Astrocyte (in vitro differentiated cells and primary cell): ENCODE measurements around the gene SYT8. TPM values are rescaled to one million over a fixed set of nuclear protein-coding genes. Genes with fewer than 3 reads are reported as not detected.

Source experiments
- DNase-seq: peaks from one replicate; pipeline ENCODE4 v3.0.0-alpha.2; 2010; ENCODE audit warnings: low read depth
- FAIRE-seq: peaks from 2 replicates; lab custom pipeline; 2011; peaks lifted over from hg19 to GRCh38; lab: Jason Lieb, UNC
- H2AFZ ChIP-seq: 2 replicates; pipeline ENCODE4 v1.6.0; 2012; ENCODE audit warnings: low read depth, low read length, inconsistent platforms
- H3K27ac ChIP-seq: 2 replicates; pipeline ENCODE4 v1.5.1; 2011; ENCODE audit warnings: low read depth, low read length, inconsistent platforms
- H3K27me3 ChIP-seq: 2 replicates; pipeline ENCODE4 v1.6.0; 2011; ENCODE audit warnings: low read length, inconsistent platforms; ENCODE audit not compliant: insufficient read depth
- H3K36me3 ChIP-seq: 2 replicates; pipeline ENCODE4 v1.5.1; 2011; ENCODE audit warnings: low read length, inconsistent platforms; ENCODE audit not compliant: insufficient read depth
- H3K4me1 ChIP-seq: 2 replicates; pipeline ENCODE4 v1.5.1; 2011; ENCODE audit warnings: low read length, inconsistent platforms; ENCODE audit not compliant: insufficient read depth
- H3K4me2 ChIP-seq: 2 replicates; pipeline ENCODE4 v1.6.0; 2012; ENCODE audit warnings: low read length, inconsistent platforms
- H3K4me3 ChIP-seq: 2 replicates; pipeline ENCODE4 v1.5.1; 2011; ENCODE audit warnings: low read depth, mild to moderate bottlenecking, low read length, inconsistent platforms; ENCODE audit not compliant: insufficient read depth
- H3K79me2 ChIP-seq: 2 replicates; pipeline ENCODE4 v1.6.0; 2012; ENCODE audit warnings: mild to moderate bottlenecking, low read length, inconsistent platforms; ENCODE audit not compliant: insufficient read depth
- H3K9ac ChIP-seq: 2 replicates; pipeline ENCODE4 v1.6.0; 2012; ENCODE audit warnings: mild to moderate bottlenecking, low read length, inconsistent platforms
- H3K9me3 ChIP-seq: 2 replicates; pipeline ENCODE4 v1.5.1; 2012; ENCODE audit warnings: low read depth, mild to moderate bottlenecking, low read length, inconsistent platforms; ENCODE audit not compliant: insufficient read depth
- H4K20me1 ChIP-seq: 2 replicates; pipeline ENCODE4 v1.6.0; 2012; ENCODE audit warnings: low read length, inconsistent platforms; ENCODE audit not compliant: insufficient read depth
- H3K27ac Mint-ChIP-seq: one replicate; pipeline ENCODE4 v1.8.0; 2021; ENCODE audit warnings: mild to moderate bottlenecking, mixed read lengths; ENCODE audit not compliant: unreplicated experiment
- H3K27me3 Mint-ChIP-seq: one replicate; pipeline ENCODE4 v1.8.0; 2021; ENCODE audit warnings: low read depth, mixed read lengths; ENCODE audit not compliant: unreplicated experiment
- H3K36me3 Mint-ChIP-seq: one replicate; pipeline ENCODE4 v1.8.0; 2021; ENCODE audit warnings: low read depth, mixed read lengths; ENCODE audit not compliant: unreplicated experiment
- H3K4me1 Mint-ChIP-seq: one replicate; pipeline ENCODE4 v1.8.0; 2021; ENCODE audit warnings: low read depth, mixed read lengths; ENCODE audit not compliant: unreplicated experiment
- H3K4me3 Mint-ChIP-seq: one replicate; pipeline ENCODE4 v1.8.0; 2021; ENCODE audit warnings: mild to moderate bottlenecking, moderate library complexity, mixed read lengths; ENCODE audit not compliant: unreplicated experiment
- H3K9me3 Mint-ChIP-seq: one replicate; pipeline ENCODE4 v1.8.0; 2021; ENCODE audit warnings: mild to moderate bottlenecking, mixed read lengths; ENCODE audit not compliant: unreplicated experiment
- CTCF ChIP-seq: IDR thresholded peaks from 2 replicates; pipeline ENCODE4 v1.5.1; 2011; ENCODE audit warnings: low read depth, mild to moderate bottlenecking, inconsistent platforms, low read length, moderate library complexity; ENCODE audit not compliant: insufficient read depth
- EZH2 ChIP-seq: IDR thresholded peaks from 2 replicates; pipeline ENCODE4 v1.6.1; 2012; ENCODE audit warnings: mild to moderate bottlenecking, low read length, inconsistent platforms; ENCODE audit not compliant: insufficient read depth
- total RNA-seq: library from RNA; stranded (reverse); gene quantifications from 2 replicates; pipeline ENCODE4 v1.2.1, GENCODE V29; 2021

The SYT8 gene
- total RNA-seq, 1 donor from 2014 or later, result 0.36 TPM

DNA sequence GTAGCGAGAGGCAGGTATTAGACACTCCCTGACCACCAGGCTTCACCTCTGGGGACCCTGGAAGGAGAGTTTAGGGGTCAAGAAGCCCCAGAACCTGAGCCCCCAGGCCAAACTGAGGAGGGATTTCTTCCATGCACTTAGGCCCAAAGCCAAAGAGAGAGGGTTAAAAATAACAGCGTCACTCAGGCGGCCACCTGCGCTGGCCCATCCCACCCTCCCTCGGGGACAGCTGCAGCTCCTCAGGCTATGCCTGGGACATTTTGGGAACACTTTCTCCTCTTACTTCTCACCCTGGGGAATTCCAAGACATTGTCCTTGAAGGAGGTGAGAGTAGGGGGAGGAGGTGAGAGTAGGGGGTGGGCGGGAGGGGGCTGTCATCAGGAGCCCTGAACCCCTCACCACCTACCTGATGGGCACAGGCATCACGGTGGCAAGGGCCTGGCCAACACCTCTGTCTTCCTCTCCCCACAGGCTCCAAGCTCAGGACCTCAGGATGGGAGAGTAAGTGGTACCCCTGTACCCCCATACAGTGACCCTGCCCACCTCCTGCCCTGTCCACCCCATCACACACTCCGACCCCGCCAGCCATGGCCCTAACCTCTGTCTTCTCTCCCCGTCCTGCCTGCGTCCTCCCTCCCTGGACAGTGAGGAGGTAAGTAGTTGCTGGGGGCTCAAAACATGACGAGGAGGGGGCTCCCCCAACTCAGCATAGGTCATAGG is 4.6 kb downstream of the SYT8 start:
- Histone ChIP-seq H2AFZ (no peak overlapping the region), H3K4me3 (no peak overlapping the region), H3K36me3 (no peaks in the 10 kb centered on the region), H3K4me2 (no peak overlapping the region), H3K27me3 (no peaks in the 10 kb centered on the region), H3K9ac (no peak overlapping the region), H3K9me3 (no peaks in the 10 kb centered on the region), H3K4me1 (no peaks in the 10 kb centered on the region), H3K27ac (no peak overlapping the region), H3K79me2 (no peaks in the 10 kb centered on the region), H4K20me1 (no peaks in the 10 kb centered on the region)
- Mint-ChIP-seq H3K4me3 (no peak overlapping the region), H3K27me3 (peaks cover 9% of the 10 kb centered on the region), H3K9me3 (no peaks in the 10 kb centered on the region), H3K27ac (no peak overlapping the region), H3K4me1 (no peaks in the 10 kb centered on the region), H3K36me3 (no peaks in the 10 kb centered on the region)
- TF ChIP-seq EZH2 (no peak), CTCF (no peak)
- FAIRE-seq (no peak), DNase-seq (no peak)

DNA sequence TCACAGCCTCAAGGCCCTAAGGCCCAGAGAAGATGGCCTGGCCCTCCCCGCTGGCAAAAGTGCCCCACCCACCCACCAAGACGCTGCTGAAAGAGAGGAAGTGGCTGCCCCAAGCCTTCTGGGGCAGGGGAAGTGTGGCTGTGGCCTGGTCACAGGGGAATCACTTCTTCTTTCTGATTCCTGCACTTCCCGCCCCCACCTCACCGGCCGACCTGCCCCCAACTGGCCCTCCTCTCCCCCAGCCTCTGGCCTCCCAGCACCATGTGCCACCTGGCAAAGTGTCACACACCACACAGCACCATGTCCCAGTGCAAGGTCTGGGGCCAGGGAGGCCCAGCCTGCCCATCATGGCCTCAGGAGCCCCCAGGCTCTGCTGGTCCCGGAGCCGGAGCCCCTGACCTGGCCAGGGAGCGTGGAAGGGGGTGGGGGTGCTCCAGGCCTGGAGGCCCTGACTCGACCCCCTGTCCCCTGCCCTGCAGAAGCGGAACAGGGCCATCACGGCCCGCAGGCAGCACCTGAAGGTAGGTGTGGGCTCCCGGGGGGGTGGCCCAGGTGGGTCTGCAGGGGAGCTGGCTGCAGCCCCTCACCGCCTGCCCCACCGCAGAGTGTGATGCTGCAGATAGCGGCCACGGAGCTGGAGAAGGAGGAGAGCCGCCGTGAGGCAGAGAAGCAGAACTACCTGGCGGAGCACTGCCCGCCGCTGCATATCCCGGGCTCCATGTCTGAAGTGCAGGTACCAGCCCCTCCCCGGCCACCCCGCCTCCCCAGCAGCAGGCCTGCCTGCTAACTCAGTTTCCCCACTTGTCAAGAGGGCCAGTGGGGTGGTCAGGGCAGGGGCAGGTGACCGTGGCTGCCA is 5.4 kb downstream of the SYT8 start:
- no peak overlapping the region for H3K27ac Mint-ChIP-seq

More for the DNA sequence above, 5.4 kb downstream of the SYT8 start:
- Histone ChIP-seq H3K9ac (no peak overlapping the region), H3K36me3 (no peaks in the 10 kb centered on the region), H3K79me2 (no peaks in the 10 kb centered on the region), H3K4me2 (no peak overlapping the region), H2AFZ (no peak overlapping the region), H3K4me3 (no peak overlapping the region), H4K20me1 (no peaks in the 10 kb centered on the region), H3K27ac (no peak overlapping the region), H3K27me3 (peaks cover 1% of the 10 kb centered on the region), H3K9me3 (no peaks in the 10 kb centered on the region), H3K4me1 (peaks cover 3% of the 10 kb centered on the region)
- TF ChIP-seq EZH2 (no peak), CTCF (no peak)
- FAIRE-seq (no peak), DNase-seq (no peak)
- no peaks in the 10 kb centered on the region for H3K9me3 Mint-ChIP-seq
- H3K4me1 Mint-ChIP-seq, result no peaks in the 10 kb centered on the region
- H3K4me3 Mint-ChIP-seq, result no peak overlapping the region
- H3K36me3 Mint-ChIP-seq, result no peaks in the 10 kb centered on the region
- H3K27me3 Mint-ChIP-seq, result peaks cover 14% of the 10 kb centered on the region
